Measurements from ENCODE around the gene PAFAH1B2.
"Not testable (repeated sequence)": the region's sequence is repeated elsewhere in the genome, so short reads cannot be mapped to it uniquely, and the experiment has no call there.

Gene PAFAH1B2

DNA sequence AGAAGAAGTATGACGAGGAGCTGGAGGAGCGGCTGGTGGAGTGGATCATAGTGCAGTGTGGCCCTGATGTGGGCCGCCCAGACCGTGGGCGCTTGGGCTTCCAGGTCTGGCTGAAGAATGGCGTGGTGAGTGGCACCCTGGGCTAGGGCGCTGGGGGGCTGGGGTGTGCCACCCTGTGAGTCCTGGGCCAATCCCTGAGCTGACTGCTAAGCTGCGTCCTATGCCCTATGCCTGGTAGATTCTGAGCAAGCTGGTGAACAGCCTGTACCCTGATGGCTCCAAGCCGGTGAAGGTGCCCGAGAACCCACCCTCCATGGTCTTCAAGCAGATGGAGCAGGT, 59.0 kb downstream of the PAFAH1B2 start:
- DNase-seq (ENCODE audit: low read depth), result no peak

DNA sequence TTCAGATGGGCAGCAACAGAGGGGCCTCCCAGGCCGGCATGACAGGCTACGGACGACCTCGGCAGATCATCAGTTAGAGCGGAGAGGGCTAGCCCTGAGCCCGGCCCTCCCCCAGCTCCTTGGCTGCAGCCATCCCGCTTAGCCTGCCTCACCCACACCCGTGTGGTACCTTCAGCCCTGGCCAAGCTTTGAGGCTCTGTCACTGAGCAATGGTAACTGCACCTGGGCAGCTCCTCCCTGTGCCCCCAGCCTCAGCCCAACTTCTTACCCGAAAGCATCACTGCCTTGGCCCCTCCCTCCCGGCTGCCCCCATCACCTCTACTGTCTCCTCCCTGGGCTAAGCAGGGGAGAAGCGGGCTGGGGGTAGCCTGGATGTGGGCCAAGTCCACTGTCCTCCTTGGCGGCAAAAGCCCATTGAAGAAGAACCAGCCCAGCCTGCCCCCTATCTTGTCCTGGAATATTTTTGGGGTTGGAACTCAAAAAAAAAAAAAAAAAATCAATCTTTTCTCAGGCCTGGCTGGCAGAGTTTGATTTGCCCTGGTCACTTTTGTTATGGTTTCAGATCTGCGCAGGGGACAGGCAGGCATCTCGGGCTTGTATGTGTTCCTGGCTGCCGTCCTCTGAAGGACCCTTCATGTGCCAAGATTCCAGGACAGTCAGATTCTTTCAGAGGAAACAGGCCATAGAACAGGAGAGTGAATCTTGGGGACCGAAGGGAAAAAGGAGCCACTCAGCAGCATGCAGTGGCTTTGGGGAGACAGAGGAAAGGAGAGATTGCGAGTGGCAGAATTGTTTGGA, 60.4 kb downstream of the PAFAH1B2 start:
- DNase-seq (ENCODE audit: low read depth), result no peak

DNA sequence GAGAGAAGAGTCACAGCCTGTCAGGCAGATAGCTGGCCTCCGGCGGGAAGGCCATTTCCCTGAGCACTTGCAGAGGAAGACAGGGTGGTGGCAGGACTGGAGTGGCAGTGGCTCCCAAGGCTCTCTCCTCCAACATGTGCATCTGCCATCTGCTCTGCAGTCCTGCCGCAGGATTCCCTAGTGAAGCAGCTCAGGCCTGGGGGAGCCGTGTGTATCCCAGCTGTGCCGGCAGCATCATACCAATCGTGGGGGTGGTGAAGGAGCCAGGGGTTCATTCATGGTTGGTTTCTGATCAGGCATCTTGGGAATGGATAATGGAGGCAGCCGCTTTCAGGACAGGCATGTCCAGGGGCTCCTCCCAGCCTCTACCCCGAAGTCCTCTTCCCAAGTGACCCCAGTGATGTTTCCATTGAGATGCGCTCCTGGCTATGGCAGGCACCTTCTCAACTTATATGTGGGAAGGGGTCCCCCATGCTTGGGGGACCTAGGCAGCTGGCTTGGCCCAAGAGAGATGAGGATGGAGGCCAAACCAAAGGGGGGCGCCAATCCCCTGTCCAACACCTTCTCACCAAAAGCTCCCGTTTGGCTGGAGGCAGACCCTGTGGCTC, 61.2 kb downstream of the PAFAH1B2 start:
- no peak for DNase-seq (ENCODE audit: low read depth)

DNA sequence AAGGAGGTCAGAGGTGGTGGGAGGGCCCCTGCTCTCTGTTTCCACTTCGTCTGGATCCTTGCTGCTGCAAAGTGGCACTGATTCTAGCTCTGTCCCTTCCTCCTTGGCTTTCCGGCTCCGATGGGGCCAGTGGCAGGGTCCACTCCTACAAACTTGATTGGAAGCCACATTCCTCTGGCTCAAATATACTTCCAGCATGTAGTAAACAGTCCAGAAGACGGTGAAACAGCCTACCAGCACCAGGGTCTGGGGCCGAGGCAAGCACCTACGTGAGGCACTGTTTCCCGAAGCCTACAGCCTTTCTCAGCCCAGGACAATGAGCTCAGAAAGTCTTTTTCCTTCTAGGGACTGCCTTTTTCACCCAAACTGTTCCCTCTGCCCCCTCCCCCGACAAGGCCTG, 62.0 kb downstream of the PAFAH1B2 start:
- not testable (repeated sequence) for DNase-seq (ENCODE audit: low read depth)

DNA sequence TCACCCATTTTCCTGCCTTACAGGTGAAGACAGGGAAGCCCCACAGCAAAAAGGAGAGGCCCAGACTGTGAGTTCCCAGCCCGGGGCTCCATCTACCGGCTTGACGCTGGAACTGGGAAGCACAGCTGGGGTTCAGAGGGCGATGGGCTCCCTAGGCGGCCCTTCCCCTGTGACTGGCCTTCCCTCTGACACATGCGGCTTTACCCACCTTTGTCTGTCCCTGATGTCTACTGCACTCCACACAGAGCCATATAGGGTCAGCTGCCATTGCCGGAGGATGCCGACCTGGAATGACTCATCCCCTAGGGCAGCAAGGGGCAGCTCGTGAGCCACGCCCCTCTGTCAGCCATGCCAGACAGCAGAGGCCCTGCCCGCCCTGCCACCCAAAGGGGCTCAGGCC, 62.8 kb downstream of the PAFAH1B2 start:
- not testable (repeated sequence) for DNase-seq (ENCODE audit: low read depth)

DNA sequence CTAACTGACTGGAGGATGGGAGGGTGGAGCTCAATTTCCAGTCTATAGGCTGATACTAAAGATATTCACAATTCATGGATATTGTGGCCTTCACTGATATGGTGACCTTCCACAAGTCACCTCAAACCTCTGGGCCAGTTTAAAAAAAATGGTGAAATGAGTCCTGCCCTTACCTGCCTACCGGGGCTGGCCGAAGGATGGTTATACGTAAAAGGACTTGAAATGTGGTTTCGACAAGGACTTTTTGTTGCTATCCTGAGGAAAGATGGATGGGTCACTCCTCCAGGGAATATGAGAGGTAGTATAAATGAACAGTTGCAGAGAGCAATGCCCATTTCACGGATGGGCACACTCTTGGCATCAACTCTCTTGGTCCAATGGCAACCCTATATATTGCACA, 63.4 kb downstream of the PAFAH1B2 start:
- not testable (repeated sequence) for DNase-seq (ENCODE audit: low read depth)

DNA sequence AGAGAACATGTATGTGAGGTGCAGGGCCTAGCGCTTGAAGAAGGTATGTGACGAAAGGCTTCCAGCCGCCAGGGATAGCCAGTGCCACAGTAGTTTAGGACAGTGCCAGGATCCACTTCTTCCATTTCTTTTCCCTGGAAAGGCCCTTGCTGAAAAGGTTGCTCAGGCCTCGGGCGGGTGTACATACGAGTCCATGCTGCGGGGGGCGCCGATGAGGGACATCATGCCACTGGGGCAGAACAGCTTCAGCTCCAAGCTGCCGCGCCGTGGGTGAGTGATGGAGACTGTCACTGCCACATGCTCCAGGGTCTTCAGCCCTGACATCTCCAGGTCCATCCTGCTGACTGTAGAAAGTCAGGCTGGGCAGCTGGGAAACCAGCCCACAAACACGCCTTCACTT, 64.6 kb downstream of the PAFAH1B2 start:
- not testable (repeated sequence) for DNase-seq (ENCODE audit: low read depth)

DNA sequence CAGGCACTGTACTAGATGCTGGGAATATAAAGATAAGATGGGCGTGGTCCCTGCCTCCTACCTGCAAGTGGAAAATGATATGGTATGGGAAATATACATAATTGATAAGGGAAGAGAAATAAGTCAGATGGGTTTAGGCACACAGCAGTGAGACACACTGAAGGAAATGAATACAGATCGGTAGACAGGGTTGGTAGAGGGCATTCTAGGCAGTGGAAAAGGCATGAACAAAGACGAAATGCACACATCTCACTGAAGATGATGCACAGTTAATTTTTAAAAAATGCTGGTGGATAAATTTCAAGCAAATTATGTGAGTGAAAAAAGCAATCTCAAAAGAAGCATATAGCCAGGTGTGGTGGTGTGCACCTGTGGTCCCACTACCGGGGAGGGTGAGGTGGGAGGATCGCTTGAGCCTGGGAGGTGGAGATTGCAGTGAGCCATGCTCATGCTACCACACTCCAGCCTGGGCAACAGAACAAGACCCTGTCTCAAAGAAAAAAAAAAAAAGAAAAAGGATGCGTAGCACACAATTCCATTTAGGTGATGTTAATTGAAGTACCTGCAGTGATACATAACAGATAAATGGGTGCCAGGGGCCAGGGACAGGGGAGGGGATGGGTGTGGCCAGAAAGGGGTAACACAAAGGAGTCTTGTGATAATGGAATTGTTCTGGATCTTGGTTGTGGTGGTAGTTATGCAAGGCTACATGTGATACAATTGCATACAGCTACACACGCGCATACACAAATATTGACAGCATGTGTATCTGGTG, 65.5 kb downstream of the PAFAH1B2 start:
- DNase-seq (ENCODE audit: low read depth), result not testable (repeated sequence)

DNA sequence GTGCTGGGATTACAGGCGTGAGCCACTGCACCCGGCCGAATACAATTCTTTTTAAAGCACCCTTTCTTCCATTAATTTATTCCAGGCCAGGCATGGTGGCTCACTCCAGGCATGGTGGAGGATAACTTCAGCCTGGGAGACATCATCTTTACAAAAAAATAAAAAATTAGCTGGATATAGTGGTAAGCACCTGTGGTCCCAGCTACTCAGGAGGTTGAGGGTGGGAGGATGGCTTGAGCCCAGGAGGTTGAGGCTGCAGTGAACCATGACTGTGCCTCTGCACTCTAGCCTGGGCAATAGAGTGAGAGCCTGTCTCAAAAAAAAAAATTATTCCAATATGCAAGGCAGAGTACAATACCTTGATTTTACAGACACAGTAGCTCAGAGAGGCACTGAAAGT, 66.5 kb downstream of the PAFAH1B2 start:
- no peak for DNase-seq (ENCODE audit: low read depth)

DNA sequence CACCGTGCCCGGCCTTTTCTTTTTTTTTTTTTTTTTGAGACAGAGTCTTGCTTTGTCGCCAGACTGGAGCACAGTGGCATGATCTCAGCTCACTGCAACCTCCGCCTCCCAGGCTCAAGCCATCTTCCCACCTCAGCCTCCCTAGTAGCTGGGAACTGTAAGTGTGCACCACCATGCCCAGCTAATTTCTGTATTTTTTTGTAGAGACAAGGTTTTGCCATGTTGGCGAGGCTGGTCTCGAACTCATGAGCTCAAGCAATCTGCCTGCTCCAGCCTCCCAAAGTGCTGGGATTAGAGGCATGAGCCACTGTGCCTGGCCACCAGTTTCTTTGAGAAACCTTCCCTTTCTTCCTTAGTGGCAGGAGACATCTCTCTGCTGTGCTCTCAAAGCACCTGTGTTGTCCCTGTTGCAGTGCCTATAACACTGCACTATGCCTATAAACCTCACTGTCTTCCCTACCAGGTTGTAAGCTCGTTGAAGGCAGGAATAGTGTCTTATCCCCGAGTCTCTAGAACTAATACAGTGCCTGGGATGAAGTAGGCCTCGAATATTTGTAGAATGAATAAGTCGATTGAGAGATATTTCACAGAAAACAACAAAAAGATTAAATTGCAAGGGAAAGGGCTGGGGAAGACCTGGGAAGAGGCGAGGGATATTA, 68.7 kb downstream of the PAFAH1B2 start:
- DNase-seq (ENCODE audit: low read depth), result no peak

DNA sequence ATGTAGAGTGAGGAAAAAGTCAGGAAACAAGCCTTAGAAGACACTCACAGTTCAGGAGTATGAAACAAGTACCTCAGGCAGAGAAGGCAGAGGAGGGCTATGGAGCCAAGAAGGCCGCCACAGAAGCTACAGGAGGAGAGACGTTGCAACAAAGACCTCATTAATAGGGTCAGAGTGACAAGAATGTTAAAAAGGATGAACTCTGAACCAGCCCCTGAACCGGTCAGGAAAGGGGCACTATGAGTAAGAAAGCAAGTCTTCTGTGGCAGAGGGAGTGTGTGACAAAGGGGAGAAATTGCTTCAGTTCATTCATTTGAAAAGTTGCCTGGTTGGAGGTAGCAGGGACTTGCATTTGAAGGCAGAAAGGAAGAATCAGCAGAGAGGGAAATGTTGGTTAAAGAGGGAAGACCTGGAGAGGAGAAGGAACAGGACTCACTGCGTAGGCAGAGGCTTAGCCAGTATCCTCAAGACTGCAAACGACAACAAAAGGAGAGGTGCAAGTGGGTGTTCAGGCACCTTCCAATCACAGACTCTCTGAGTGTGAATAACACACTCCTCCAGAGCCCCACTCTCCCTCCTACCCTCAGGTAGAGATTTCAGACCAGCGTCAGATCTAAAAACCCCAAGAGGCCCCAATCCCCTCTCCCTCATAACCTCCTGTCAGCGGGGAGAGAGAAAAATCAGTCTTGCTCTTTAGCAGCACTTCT, 70.5 kb downstream of the PAFAH1B2 start:
- DNase-seq (ENCODE audit: low read depth), result no peak

DNA sequence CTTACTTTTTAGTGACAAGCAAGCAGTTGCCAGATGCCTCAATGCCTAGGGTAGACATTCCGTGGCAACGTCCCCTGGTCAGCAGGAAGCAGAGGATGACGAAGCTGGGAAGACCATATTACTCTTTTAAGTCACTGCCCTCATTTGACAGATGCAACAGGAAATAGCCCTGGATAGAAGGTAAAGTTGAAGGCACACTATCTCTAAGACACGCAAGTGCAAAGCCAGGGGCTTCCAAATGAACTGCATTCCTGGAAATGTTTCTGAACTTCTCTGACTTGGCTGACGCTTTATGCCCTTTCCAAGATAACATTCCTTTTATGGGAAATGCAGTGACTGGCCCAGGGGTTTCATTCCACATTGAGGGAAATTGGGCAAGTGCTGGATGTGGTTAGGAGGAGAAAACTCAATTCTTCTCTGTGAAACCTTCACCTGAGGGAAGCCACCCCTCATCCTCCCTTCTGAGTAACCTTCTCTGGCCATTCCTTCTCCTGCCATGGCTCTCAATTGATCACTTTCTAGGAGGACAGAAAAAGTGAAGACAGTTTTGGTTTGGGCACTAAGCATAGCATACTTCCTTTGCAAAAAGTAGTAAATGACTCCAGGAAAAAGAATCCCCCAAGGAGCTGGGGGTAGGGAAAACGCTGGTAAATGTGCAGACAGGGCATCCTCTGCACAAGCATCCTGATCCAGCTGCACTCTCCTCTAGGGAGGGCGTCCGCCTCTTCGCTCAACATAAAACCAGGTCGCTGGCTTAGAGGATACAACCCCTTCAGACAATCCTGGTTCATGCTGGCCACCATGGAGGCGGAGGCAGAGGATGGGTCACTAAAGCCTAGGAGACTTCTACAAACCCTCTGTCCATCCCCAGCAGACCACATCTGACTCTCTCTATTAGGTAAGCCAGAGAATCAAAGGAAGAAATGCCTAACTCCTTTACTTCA, 73.3 kb downstream of the PAFAH1B2 start:
- DNase-seq (ENCODE audit: low read depth), result no peak

DNA sequence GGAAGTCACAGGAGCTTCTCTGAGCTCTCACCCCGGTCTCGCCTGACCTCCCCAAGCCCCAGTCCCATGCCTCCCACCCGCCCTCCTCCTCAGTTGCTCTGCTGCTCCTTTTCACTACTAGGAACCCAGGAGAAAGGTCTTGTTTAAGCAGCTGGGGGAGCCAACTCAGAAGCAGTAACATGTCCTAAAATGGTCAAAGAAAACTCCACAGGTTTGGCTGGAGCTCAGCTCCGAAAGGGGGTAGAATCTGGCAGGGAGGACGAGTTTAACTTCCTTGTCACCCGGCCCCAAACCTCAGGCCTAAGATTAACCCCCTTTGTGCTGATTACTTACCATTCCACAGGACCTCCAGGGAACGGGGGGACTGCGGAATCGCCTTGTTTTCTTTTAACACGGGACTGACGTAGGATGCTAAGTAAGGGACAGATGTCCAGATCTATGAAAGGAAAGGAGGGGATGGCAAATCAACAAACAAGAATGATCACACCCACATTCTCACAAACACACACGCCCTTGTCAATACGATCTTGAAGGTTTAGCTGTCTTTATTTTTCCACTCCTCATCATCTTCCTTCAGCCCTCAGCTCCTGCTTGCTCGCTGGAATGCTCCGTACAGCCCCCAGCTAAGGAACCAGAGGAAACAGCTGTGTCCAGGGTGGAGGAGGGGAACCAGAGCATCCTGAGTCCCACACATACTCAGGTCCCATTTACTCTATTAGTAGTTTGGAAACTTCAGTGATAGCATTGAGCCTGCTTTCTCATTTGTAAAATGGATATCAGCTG, 74.2 kb downstream of the PAFAH1B2 start:
- no peak for DNase-seq (ENCODE audit: low read depth)

DNA sequence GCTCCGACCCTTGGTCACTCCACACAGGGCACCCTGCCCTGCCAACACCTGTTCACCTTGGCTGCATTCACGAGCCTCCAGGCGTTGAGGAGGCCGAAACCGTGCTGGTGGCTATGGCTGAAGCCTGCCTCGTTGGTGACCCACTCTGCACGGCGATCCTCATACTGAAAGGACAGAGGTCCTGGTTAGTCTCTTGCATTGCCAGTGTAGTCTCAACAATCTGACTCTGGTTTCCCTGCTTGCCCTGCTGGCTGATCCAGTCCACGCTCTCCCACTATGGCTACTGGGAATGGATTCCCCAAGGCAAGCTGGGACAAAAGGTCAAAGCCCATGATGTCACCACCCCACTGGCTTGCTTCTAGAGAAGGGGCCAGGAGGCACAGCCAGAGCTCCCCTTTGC, 74.9 kb downstream of the PAFAH1B2 start:
- no peak for DNase-seq (ENCODE audit: low read depth)

DNA sequence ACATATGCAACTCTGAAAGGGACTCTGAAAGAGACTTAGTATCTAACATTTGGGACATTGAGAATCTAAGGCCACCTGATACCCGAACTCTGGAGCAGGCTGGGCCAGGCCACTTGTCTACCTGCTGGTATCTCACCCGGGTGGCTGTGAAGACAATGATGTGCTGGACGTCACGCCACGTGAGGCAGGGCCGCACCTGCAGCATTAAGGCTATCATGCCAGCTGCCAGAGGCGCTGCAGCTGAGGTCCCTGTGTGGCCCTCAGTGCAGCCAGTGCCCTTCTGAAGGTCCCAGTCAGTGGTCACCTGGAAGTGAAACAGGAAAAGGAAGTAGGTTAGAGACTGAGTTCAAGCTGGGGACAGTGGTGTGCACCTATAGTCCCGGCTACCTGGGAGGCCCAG, 75.4 kb downstream of the PAFAH1B2 start:
- no peak for DNase-seq (ENCODE audit: low read depth)

DNA sequence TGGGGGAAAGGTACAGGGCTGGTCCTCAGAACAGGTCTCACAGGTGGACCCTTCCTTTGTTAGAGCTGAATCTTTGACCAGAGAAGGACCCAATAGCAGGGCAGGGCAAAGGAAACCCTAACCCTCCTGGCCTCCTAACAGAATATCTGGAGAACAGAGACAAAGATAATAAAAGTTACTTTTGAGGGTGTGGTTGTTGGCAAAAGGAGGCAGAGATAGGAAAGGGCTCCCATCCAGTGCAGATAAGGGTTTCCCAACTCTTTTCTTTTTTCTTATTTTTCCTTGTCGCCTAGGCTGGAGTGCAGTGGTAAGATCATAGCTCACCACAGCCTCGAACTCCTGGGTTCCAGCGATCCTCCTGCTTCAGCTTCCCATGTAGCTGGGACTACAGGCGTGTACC, 75.9 kb downstream of the PAFAH1B2 start:
- DNase-seq (ENCODE audit: low read depth), result no peak

DNA sequence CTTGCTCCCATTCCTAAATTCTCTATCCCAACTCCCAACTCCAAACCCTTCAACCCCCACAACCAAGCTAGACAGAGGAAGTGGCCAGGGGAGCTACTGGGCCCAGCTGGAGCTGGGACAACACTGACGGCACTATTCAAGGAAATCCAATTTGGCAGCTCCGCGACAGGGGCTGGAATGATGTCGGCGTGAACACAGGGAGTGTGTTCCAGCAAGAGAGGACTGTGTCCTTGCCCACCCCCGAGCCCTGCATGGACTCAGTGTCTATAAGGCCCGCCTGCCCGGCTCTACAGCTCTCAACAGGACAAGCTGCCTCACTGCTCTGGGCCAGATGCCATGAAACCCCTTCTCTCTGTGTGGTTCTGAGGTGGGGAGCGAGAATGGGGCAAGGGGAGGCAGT, 76.5 kb downstream of the PAFAH1B2 start:
- DNase-seq (ENCODE audit: low read depth), result no peak

DNA sequence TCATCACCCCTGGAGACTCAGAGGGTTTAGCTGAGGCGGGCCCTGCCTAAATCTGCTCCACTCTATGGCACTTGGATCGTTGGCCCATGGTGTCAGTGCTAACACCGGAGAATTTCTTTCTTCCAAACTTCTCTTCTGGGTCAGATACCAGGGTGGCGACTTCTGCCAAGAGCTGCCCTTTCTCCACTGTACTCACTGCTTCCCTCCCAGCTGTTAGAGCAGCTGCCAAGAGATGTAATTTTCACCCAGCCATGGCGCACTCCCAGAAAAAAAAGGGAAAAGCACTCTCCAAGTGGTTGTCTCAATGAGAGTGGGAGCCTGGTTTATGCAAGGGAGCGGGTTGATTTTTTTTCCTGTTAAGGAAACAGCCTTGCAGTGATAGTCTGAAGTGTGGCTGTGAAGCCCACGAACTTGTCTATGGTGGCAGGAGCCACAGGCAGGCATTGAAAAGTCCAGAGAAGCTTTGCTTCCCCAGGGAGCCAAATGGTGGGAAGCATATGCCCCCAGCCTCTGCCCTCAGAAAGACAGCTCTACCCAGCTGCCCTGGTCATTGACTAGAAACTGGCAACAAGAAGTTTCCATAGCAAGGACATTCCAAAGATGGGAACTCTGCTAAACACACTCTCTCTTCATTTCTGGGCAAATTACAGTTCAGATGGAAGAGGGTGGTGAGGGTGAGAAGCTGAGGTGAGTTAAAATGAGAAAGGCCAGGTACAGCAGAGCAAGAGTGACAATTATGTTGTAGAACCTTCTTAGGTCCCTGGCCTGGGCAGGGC, 77.1 kb downstream of the PAFAH1B2 start:
- no peak for DNase-seq (ENCODE audit: low read depth)

All from activated T-cell treated with anti-CD3 and anti-CD28 coated beads for 48 hours (primary cell).